Heart left ventricle (tissue), 16 donors: ENCODE measurements around the gene KLHL29. TPM values are rescaled to one million over a fixed set of nuclear protein-coding genes. Genes with fewer than 3 reads are reported as not detected.
A peak's percentile ranks its signal among the peaks of the same experiment; 100 is the strongest.

Experiments
- ATAC-seq, 4 donors: fragments of 200-7000 bp; cut with Tn5 transposase; one replicate each; pipeline ENCODE4 v1.9.1; 2020 to 2022; ENCODE audit warnings: moderate library complexity in 4 of 4, mild to moderate bottlenecking in 3 of 4, moderate number of reproducible peaks in 1 of 4
- DNase-seq, 5 donors: peaks; one replicate each; pipeline ENCODE4 v3.0.0-alpha.2; 2020
- H3K27ac ChIP-seq, 12 donors: fragments of 200-600 bp; sonication (generic) in 4 of 12; one replicate each; pipeline versions ENCODE4 v1.5.0 to v1.8.0; 2016 to 2022; ENCODE audit warnings: mild to moderate bottlenecking in 2 of 12
- H3K27me3 ChIP-seq, 9 donors: fragments of 200-600 bp; sonication (generic) in 2 of 9; one replicate each; pipeline versions ENCODE4 v1.5.1 to v1.8.0; 2016 to 2022; ENCODE audit warnings: mild to moderate bottlenecking in 3 of 9
- H3K36me3 ChIP-seq, 9 donors: fragments of 200-600 bp; sonication (generic) in 2 of 9; one replicate each; pipeline versions ENCODE4 v1.5.0 to v1.8.0; 2018 to 2022; ENCODE audit warnings: mild to moderate bottlenecking in 2 of 9
- H3K4me1 ChIP-seq, 12 donors: fragments of 200-600 bp; sonication (generic) in 4 of 12; one replicate each; pipeline versions ENCODE4 v1.5.0 to v1.8.0; 2016 to 2022; ENCODE audit warnings: mild to moderate bottlenecking in 3 of 12
- H3K4me3 ChIP-seq, 12 donors: fragments of 200-600 bp; sonication (generic) in 4 of 12; one replicate each; pipeline versions ENCODE4 v1.5.0 to v1.8.0; 2017 to 2022; ENCODE audit warnings: mild to moderate bottlenecking in 9 of 12, moderate library complexity in 4 of 12
- H3K9me3 ChIP-seq, 12 donors: fragments of 200-600 bp; sonication (generic) in 4 of 12; one replicate each; pipeline versions ENCODE4 v1.5.0 to v1.8.0; 2016 to 2022; ENCODE audit warnings: mild to moderate bottlenecking in 1 of 12
- POLR2A ChIP-seq, 2 donors: fragments of 450-650 bp; IDR thresholded peaks; one replicate each; pipeline ENCODE4 v1.6.1; 2017; ENCODE audit warnings: antibody characterized with exemption in 2 of 2, mild to moderate bottlenecking in 2 of 2, moderate library complexity in 2 of 2
- WGBS, 4 donors: extraction: QIAGEN DNeasy Blood & Tissue Kit in 2 of 4; methylation state at CpG; one replicate each; pipeline versions ENCODE4 v1.1.5 to v1.1.7; 2013 to 2018; 5-methylcytosine and 5-hydroxymethylcytosine counted together
- intact Hi-C, 10 donors: fragments of 100-400 bp; cut with DNase I; formaldehyde crosslinking; loops; one replicate each; pipeline versions ENCODE4 v1.11.1 to v1.14.2; 2022
- polyA plus RNA-seq, 2 donors: library from polyadenylated mRNA; stranded (reverse); fragments of 200-250 nt; gene quantifications; one replicate each; pipeline ENCODE4 v1.2.3, GENCODE V29; 2013
- total RNA-seq, 9 donors: library from RNA; depleted of rRNA in 2 of 9; stranded (reverse); fragments of >200 nt in 2 of 9; fragmentation: NEBNext Ultra II Directional in 3 of 9; extraction: Animal tissue kit (Norgen Biotek cat#: 25700) in 3 of 9; gene quantifications; one replicate each; pipeline versions ENCODE4 v1.1.0 to v1.2.4, GENCODE V29; 2016 to 2023
- TF ChIP-seq, protein P1 (sequence below), 12 donors: fragments of 200-600 bp; sonication (generic) in 4 of 12; IDR thresholded peaks; one replicate each; pipeline versions ENCODE4 v1.5.0 to v1.8.0; 2018 to 2022; ENCODE audit warnings: antibody characterized with exemption in 12 of 12, mild to moderate bottlenecking in 5 of 12
- donor health status: ischemic (EF 13 %, LVEDD 7.1; RV severe dilation, severe dysfunction).
- donor health status: healthy with polysubstance abuse.
- donor health status: DM: no; HTN: yes; CAD: no.
- donor health status: DM: no; HTN: no; CAD: no.
- donor health status: ischemic (EF 25% LVEDD 6.9; RV normal size, moderate dysfunction).
- donor health status: ischemic (EF 25% LVEDD 5.7; RV mildly dilated, moderate dysfunction).
- donor health status: healthy.
- donor health status: DM: yes; HTN: yes; CAD: no.
- donor health status: ischemic (EF 35%, LVEDD 5.7; RV mildly dilated, moderate dysfunction).
- donor health status: nonischemic (EF 11% LVEDD 7.7; RV severe dilation, severe dysfunction).
- donor health status: DM: yes; HTN: yes; CAD: no.
- donor health status: PGD.
- donor health status: ischemic (EF 29% LVEDD 5.4; RV normal size, mild dysfunction).
- donor health status: nonischemic (EF 23%, LVEDD 6.1; RV moderate dilation, normal function).

Gene KLHL29
- total and polyA plus RNA-seq, 11 donors: 0.74 to 2.7 (median 1.1) TPM

- Histone ChIP-seq H3K36me3 (no peaks in the 10 kb centered on the region), H3K4me1 (peaks cover 0 to 16% (median 0%) of the 10 kb centered on the region in 12 donors), H3K27ac (peak overlapping the region in 1 of 12 donors; percentile 39), H3K9me3 (no peaks in the 10 kb centered on the region), H3K27me3 (no peaks in the 10 kb centered on the region), H3K4me3 (no peak overlapping the region)
- ATAC-seq (peak in 2 of 4 donors; percentile 18 to 52), DNase-seq (no peak)
- intact Hi-C loops: no loop called here
- WGBS, 4 donors: 74 to 81% (median 76%) methylated on average over 16 to 17 of the region's 17 CpGs
- no peak for TF ChIP-seq POLR2A (IDR thresholded peaks at IDR 0.05)
- TF ChIP-seq, protein P1, sequence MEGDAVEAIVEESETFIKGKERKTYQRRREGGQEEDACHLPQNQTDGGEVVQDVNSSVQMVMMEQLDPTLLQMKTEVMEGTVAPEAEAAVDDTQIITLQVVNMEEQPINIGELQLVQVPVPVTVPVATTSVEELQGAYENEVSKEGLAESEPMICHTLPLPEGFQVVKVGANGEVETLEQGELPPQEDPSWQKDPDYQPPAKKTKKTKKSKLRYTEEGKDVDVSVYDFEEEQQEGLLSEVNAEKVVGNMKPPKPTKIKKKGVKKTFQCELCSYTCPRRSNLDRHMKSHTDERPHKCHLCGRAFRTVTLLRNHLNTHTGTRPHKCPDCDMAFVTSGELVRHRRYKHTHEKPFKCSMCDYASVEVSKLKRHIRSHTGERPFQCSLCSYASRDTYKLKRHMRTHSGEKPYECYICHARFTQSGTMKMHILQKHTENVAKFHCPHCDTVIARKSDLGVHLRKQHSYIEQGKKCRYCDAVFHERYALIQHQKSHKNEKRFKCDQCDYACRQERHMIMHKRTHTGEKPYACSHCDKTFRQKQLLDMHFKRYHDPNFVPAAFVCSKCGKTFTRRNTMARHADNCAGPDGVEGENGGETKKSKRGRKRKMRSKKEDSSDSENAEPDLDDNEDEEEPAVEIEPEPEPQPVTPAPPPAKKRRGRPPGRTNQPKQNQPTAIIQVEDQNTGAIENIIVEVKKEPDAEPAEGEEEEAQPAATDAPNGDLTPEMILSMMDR (IDR thresholded peaks at IDR 0.05): no peak
Measured at GRCh38 chr2:23480957-23481797, 96.2 kb downstream of the KLHL29 start.

- no peak overlapping the region for H3K27ac ChIP-seq
- intact Hi-C loops: no loop called here
- no peak overlapping the region for H3K4me3 ChIP-seq
- DNase-seq: no peak
- ATAC-seq: no peak
- WGBS, 4 donors: 92 to 96% (median 93%) methylated on average over 9 of the region's 9 CpGs
- no peaks in the 10 kb centered on the region for H3K27me3 ChIP-seq
- TF ChIP-seq POLR2A (IDR thresholded peaks at IDR 0.05): no peak
- TF ChIP-seq, protein P1 (IDR thresholded peaks at IDR 0.05): no peak
- peaks cover 0 to 22% (median 1%) of the 10 kb centered on the region in 12 donors for H3K4me1 ChIP-seq
- no peaks in the 10 kb centered on the region for H3K36me3 ChIP-seq
- H3K9me3 ChIP-seq: no peaks in the 10 kb centered on the region
Measured at GRCh38 chr2:23482188-23482587, 97.2 kb downstream of the KLHL29 start.

- no peaks in the 10 kb centered on the region for H3K36me3 ChIP-seq
- peaks cover 0 to 26% (median 1%) of the 10 kb centered on the region in 12 donors for H3K4me1 ChIP-seq
- no peak for TF ChIP-seq POLR2A (IDR thresholded peaks at IDR 0.05)
- TF ChIP-seq, protein P1 (IDR thresholded peaks at IDR 0.05): no peak
- no peak for DNase-seq
- ATAC-seq: no peak
- no peaks in the 10 kb centered on the region for H3K9me3 ChIP-seq
- no peaks in the 10 kb centered on the region for H3K27me3 ChIP-seq
- WGBS, 4 donors: 91 to 94% (median 93%) methylated on average over 6 of the region's 6 CpGs
- intact Hi-C loops: no loop called here
- H3K27ac ChIP-seq: no peak overlapping the region
- no peak overlapping the region for H3K4me3 ChIP-seq
Measured at GRCh38 chr2:23482607-23483006, 97.6 kb downstream of the KLHL29 start.

DNA sequence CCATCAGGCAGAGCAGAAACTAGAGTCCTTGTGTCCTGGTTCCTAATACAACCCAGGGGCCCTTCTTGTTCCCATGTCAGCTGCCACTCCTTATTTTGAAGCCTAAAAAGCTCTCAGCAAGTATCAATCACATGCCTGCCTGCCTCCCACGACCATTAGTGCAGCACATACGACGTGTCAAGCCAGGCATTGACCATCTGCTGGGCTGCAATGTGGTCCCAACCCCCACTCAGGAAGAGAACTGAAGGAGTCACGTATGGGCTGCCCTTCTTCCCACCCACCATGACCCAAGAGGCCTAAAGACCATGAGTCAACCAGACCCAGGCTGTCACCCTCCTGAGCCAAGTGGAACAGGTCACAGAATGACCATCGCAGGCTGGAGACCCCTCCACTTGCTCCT, 98.8 kb downstream of the KLHL29 start:
- intact Hi-C loops: no loop called here
- Histone ChIP-seq H3K9me3 (no peaks in the 10 kb centered on the region), H3K36me3 (no peaks in the 10 kb centered on the region), H3K27me3 (no peaks in the 10 kb centered on the region), H3K4me3 (no peak overlapping the region), H3K4me1 (peaks cover 0 to 26% (median 1%) of the 10 kb centered on the region in 12 donors), H3K27ac (no peak overlapping the region)
- WGBS, 4 donors: 78 to 91% (median 81%) methylated on average over 5 of the region's 5 CpGs
- DNase-seq (no peak), ATAC-seq (no peak)
- TF ChIP-seq, protein P1 (IDR thresholded peaks at IDR 0.05): no peak
- no peak for TF ChIP-seq POLR2A (IDR thresholded peaks at IDR 0.05)
